CMK (cell line): Measurements from ENCODE around the gene INHBB.
"Not testable (repeated sequence)": the region's sequence is repeated elsewhere in the genome, so short reads cannot be mapped to it uniquely, and the experiment has no call there.

ENCODE experiments used
- DNase-seq: peaks from one replicate; pipeline ENCODE4 v3.0.0-alpha.2; 2010; ENCODE audit warnings: low read depth

The INHBB gene

DNA sequence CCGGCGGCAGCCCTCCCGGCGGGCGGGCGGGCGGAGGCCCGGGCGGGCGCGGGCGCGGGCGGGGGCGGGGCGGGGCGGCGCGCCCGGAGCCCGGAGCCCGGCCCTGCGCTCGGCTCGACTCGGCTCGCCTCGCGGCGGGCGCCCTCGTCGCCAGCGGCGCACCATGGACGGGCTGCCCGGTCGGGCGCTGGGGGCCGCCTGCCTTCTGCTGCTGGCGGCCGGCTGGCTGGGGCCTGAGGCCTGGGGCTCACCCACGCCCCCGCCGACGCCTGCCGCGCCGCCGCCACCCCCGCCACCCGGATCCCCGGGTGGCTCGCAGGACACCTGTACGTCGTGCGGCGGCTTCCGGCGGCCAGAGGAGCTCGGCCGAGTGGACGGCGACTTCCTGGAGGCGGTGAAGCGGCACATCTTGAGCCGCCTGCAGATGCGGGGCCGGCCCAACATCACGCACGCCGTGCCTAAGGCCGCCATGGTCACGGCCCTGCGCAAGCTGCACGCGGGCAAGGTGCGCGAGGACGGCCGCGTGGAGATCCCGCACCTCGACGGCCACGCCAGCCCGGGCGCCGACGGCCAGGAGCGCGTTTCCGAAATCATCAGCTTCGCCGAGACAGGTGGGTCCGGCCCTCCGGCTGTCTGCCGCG lies at the start of gene INHBB:
INHBB (plus strand) TSS at position 111 of the 641 bp plus-strand sequence; CDS start at position 164, 53 bp downstream.
- DNase-seq: no peak

DNA sequence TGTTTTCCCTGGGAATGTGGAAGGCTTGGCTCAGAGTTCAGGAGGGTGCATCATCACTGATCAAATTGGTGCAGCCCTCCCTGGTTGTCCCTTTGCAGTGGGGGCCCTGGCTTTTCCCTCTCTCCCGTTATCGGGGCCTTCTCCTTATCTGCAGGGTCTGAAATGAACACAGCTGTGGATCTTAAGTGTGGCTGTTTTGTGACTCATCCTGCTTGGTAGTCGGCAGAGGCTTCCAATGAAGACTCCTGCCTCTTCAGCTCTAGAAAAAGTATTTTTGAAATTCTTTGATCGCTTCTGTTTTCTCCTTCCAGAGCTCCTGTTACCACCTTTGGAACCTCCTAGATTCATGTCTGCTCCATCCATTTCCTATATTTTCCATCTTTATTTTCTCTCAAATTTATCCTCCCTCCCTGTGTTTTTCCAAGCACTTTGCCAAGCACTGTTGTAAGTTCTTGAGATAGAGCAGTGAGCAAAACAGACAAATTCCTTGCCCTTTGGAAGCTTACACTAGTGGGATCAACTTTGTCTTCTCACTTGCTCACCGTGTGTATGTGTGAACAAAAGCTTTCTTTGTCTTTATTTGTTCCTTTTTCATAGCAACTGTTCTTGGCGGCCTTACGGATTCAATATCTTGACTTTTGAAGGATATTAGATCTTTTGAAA lies 47.6 kb upstream of the INHBB start:
- DNase-seq: no peak

DNA sequence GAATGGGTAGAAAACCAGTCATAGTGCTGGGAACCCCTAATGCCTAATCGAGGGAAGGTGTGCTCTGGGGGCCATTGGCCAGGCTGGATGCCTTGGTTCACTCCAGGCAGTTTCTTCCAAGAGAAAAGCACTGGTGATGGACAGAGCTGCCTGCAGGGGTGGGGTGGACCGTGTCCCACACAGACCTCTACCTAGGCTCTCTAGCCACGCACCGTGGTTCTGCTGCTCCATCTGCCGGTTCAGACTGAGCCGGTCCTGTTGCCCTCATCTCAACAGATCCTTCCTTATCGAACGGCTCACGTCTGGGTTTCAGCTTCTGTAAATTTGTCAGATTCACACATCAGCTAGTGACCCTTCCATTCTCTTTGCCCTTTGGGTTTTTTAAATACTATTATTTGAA lies 46.9 kb upstream of the INHBB start:
- no peak for DNase-seq

DNA sequence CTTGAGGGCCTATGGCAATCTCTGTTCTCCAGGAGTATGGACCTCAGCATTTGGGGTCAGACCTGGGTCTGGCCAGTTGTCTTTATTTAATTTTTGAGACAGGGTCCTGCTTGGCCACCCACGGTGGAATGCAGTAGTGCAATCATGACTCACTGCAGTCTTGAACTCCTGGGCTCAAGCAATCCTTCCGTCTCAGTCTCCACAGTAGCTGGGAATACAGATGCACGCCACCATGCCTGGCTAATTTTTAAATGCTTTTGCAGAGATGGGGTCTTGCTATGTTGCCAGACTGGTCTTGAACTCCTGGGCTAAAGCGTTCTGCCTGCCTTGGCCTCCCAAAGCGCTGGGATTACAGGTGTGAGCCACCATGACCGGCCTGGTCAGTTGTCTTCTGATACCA lies 46.4 kb upstream of the INHBB start:
- no peak for DNase-seq

DNA sequence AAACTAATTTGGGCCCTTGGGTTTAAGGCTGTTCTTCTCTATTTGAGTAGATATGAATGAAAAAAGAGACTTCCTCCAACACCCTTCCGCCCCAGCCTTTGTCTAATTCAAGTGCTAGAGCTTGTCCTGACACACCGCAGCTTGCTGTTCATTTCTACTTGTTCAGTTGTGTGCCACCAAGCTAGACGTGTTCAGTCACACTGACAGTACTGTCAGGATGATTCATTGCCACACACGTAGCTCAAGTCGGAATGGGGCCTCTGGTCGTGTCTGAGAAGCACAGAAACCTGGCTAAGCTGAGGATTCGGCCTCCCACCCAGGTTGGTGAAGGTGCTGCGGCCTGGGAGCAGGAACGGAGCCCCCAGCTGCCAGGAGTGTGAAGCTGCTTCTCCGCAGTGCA lies 45.6 kb upstream of the INHBB start:
- no peak for DNase-seq

DNA sequence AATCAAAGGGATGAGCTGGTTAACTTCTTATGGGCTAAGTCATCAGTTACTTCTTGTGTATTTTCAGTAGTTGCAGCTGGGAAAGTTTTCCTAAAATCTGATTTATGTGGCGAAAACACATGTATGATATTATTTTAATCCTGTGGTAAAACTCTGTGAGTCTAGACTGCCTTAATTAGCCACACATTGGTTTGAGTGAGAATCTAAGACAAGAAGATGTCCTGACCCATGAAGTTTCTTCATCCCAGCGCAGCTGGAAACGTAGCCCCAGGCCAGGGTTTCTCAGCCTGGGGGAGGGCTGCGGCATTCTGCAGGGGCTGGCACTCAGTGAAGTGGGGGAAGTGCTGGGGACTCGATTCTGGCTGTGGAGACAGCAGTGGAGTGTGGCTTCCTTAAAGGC lies 44.7 kb upstream of the INHBB start:
- DNase-seq: no peak

DNA sequence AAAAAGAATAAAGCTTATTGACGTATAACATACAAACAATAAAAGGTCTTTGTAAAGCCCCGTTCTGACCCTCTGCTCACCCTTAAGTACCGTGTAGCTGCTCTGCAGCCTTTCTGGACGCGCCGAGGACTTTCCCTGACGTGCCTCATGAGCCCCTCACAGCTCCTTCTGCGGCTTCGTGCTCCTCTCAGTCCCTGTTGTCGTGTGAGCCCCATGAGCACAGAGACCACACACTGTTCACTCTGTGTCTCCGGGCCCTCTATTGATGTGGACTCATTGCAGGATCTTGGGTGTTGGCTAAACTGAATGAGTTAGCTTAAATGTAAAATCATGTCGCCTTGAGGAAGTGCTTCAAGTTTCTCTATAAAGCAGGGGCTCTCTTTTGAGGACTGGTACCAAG lies 43.6 kb upstream of the INHBB start:
- DNase-seq: no peak

DNA sequence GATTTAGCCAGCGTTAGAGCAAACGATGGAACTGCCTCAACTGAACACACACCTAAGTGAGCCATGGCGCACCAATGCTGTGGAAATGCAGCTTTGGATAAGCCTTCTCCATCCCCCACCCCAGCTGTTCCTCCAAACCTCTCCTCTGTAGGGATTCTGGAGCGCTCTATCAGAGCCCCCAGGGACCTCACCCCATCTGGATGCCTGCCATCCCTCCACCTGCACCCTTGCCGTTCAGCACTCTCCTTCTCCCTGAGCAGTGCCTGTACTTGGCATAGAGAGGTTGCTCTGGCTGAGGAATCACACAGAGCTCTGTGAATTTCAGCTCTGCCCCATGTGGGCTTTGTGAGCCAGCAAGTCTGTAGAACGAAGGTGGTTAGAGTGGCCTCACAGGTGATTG lies 42.8 kb upstream of the INHBB start:
- no peak for DNase-seq

DNA sequence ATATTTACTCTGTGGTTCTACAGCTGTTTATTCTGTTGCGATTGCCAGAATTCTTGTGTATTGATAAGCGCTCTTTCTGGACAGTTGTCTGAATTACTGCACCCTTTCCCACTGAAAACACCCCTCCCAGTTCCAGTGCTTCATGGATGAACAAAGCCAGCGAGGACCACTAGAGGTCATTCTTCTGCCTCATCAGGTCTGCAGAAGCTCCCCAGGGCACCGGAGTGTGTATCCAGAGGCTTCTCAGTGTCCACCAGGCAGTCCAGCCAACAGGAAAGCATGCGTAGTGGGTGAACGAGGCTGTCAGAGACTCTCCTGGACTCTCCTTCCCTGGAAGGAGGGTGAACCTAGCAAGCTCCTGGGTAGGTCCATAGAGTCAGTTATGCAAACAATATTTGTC lies 40.6 kb upstream of the INHBB start:
- no peak for DNase-seq

DNA sequence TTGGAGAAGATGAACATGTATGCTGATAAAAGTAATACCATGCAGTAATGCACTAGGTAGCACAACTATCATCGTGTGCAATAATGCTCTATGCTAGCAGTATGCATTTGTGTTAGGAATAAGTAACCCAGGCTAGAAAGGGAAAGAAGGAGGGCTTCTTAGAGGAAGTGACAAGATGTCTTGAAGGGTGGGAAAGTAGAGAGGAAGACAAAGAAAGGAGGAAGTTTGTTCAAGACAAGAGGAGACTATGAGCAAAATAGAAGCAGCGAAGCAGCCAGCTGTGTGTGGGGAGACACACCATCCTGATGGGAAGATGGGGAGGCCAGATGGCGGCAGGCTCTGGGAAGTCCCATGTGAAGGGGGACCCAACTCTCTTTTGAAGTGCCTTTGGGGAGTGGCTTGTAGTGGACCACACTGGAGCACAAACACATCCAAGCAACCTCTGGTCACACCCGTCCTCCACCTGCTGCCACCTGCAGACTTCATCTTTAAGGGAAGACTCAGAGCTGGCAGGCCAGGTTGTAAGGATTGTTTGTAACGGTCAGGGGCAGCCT lies 39.9 kb upstream of the INHBB start:
- DNase-seq: no peak

DNA sequence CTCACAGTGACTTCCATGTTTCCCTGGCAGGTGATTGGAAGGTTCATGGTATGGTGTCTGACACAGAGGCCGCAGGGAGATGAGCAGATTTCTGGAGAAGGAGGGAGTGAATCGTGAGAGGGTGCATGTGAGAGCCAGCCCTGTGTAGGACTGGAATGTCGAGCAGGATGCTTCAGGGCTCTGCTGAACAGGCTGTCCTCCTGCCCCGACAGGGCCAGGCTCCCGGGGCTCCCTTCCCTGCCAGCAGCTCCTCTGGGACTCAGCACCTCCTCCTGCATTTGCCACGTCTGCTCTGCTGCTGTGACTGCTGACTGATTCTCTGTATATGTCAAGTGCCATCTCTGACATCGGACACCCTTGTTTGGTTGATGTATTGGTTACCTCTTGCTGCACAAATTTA lies 38.5 kb upstream of the INHBB start:
- DNase-seq: no peak

DNA sequence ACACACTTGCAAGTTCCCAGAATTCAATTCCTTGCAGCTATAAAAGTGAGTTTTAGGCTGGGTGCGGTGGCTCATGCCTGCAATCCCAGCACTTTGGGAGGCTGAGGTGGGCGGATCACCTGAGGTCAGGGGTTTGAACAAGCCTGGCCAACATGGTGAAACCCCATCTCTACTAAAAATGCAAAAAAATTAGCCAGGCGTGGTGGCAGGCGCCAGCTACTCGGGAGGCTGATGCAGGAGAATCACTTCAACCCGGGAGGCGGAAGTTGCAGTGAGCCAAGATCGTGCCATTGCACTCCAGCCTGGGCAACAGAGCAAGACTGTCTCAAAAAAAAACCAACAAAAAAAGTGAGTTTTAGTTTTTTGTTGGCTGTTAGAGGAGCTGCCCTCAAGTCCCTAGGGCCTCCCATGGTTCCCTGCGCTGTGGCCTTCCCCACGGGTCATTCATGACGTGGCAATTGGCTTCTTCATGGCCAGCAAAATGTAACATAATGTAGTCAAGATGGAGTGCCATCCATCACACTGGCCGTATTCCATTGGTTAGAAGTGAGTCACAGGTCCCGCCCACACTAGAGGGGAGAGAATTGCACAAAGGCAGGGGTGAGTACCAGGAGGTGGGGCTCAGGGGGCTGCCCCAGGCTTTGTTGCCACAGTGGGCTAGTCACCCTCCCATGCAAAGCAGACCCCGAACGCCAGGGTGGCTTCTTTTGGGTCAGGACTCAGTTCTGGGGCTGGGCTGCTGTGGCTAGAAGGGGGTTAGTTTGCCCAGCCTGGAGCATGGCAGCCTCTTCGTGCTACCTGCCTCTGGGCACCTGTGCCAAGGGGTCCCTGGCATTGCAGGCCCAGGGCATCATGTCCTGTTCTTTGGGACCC lies 37.7 kb upstream of the INHBB start:
- DNase-seq: no peak

DNA sequence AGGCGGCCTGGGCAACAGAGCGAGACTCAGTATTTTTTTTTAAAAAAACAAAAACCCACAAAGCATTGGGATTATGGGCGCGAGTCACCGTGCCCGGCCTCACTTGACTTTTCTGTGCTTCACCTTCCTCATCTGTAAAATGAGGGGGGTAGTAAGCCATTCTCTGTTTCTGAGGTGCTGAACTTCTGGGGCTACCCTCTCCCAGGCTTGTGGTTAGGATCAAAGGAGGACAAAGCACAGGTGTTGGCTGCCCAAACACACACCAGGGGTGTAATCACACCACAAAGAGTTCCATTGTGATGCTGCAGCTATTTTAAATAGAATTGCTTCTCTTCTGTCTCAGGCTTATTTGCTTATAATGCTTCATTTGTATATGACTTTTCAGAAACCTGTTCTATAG lies 35.8 kb upstream of the INHBB start:
- DNase-seq: no peak

DNA sequence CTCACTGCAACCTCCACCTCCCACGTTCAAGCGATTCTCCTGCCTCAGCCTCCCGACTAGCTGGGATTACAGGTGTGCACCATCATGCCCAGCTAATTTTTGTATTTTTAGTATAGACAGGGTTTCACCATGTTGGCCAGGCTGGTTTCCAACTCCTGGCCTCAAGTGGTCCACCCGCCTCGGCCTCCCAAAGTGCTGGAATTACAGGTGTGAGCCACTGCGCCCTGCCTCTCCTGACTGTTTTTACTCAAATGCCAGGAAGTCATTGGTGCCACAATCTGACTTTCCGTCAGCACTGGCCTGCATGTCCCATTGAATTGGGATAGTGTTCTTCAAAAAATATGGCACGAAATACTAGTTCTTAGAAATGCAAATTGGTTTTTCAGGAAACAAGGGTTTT lies 35.1 kb upstream of the INHBB start:
- DNase-seq: not testable (repeated sequence)

DNA sequence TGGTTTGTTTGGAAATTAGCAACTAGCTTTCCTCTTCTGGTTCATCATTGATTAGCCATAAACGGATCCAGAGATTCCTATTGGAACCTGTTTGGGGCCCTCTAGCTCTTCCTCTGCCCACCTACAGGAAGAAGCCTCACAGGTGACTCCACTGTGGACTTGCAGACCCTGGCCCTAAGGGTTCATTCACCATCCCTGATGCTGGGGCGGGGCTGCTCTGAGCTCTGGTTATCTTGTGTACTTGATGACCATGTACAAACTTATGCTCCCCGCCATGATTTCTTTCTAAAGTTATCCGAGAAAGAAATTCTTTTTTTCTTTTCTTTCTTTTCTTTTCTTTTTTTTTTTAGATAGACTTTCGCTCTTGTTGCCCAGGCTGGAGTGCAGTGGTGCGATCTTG lies 33.9 kb upstream of the INHBB start:
- DNase-seq: no peak

DNA sequence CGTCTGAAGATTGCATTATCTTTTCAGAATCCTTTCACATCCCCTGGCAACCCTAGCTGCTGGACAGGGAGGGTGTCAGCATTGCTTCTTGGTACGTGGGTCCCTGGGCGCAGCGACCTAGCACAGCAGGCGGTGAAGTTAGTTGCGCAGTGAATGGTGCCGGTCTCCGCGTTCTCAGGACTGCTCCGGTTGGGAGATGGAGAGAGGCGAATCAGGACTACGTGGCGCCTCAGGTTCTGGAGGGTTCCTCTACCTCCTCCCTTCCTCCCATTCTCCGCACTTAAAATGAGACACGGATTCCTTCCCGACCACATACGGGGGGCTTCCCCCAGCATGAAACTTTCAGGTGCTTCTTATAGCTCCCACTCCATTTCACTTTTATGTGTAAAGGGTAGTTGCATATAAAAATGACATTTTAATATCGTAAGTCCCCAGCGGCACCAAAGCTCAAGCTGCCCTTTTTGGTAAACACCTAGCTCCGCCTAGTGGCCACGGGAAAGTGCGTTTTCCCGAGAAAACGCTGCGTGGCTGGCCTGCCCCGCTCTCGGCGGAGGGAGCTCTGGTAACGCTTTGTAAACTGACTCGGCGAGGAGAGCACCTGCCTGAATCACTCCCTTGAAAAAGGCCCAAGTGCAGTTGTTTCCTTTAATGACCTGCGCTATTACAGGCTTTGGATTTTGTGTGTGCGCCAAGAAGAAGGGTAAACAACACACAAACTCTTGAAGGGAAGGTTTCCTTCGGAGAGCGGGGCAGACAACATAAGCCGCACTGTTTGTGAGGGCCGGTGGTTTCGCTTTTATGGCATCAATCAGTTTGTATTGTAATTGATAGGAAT lies 32.9 kb upstream of the INHBB start:
- no peak for DNase-seq

DNA sequence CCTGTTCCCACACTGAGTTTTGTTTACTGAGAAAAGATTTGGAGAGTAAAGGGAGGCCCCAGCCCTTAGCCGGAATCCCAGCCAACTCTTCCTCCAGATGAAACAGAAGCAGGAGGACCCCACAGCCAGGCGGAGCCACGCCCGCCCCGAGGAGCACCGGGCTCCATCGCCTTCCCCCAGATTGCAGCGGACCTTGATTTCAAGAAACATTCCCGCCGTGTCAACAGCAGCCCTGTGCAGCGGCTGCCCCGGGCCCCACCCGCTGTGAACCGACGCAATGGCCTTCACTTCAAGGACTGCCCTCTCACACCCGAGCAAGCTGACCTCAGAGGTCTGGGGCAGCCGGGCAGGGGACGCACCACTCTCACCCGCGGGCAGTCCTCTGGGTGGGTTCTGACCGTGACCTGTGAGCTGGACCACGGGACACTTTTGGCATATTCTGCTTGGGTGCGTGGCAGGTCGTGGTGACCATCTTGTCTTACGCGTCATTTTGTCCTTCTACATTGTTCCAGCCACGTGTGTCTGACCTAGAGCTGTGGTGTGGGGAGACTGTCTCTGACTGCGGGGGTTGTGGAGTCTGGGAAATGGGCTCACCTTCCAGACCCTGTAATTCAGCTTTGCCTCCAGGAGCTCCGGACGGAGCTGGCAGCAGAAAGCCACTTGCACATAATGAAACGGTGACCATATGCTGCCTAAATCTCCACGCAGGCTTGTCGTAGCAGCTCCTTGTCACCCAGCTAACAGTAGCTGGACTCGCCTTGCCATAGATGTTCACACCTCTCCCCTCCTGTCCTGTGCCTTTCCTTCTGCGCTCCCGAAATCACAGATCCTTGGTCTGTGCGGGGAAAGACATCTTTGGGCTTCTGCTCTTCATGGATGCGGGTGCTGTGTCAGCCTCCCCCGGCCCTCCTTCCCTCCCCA lies 32.0 kb upstream of the INHBB start:
- no peak for DNase-seq

DNA sequence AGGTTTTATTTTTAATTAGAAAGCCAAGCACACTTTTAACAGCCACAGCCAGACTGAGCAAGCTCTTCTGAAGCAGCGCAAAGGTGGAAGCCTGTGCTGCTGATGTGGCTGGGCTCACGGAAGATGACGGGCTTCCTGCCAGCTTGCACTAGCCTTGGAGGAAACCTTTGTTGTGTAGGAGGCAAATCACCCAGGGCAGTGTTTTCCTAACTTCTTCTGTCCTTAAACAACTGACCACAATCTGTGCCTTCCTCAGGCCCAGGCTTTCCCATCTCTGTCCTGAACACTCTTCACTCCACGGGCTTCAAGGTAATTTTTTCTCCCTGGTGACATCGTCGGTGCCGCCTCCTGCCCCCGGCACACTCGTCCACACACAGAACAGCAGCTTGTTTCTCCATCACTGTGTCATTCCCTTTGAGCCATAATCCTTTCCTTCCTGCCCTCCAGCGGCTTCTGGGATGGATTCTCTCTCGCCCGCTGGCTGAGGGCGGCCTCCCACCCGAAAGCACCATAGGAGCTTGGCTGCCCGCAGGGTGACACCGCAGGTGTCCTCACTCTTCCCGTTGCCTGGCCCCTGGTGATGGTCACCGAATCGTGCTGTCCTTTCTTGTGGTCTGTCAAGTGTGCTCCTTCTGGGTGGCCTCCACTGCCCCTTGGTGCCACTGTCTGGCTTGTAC lies 31.1 kb upstream of the INHBB start:
- no peak for DNase-seq

DNA sequence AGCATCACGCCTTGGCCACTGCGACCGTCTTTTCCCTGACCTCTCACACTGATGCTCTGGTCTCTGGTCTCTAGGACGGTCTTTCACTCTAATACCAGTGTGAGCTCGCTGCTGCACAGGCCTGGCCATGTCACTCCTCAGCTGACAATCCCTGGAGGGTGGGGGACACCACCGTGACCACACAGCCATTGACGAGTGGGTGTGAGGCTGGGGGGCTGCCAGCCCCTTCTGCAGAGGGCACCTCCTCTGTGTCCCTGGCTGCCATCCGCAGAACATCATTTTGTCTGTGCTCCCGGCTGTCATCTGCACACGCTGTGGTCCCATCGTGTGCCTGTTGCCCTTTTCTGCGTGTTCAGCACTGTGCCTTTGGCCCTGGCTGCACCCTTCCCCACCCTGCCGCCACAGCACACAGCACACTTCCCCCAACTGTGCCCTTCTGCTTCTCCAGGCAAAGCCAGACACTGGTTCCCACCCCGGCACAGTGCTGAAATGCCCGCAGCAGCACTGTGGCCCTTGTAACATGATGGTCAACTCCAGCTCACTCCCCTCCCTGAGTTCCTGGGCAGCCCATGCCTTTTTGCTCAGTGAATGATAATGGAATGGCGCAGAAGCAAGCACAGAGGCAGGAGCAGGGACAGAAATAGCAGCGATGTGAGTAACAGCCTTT lies 30.4 kb upstream of the INHBB start:
- DNase-seq: no peak

DNA sequence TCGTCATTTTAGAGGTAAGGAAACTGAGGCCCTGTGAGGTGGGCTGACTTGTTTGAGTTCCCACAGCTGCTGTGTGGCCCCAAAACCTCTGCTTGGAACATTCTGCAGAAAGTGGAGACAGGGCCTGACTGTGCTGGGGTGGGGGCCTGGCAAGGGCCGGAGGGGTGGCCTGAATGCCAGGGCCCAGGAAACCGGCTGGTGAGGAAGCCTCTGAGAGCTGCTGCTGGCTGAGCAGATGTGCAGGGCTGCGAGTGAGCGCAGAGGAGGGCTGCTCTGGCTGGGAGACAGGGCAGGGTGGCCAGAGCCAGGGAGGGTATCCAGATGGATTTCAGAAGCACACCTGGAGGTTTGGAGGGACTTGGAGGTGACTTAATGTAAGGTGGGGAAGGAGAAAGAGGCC lies 29.9 kb upstream of the INHBB start:
- DNase-seq: no peak
